Right hindlimb (tissue), 1 donor: Measurements from ENCODE around the gene MIGA1.
A peak's percentile ranks its signal among the peaks of the same experiment; 100 is the strongest.
"Not testable (repeated sequence)": the region's sequence is repeated elsewhere in the genome, so short reads cannot be mapped to it uniquely, and the experiment has no call there.

ENCODE experiments used
- DNase-seq: peaks from one replicate; pipeline ENCODE4 v3.0.0-alpha.2; 2018

Gene MIGA1

DNA sequence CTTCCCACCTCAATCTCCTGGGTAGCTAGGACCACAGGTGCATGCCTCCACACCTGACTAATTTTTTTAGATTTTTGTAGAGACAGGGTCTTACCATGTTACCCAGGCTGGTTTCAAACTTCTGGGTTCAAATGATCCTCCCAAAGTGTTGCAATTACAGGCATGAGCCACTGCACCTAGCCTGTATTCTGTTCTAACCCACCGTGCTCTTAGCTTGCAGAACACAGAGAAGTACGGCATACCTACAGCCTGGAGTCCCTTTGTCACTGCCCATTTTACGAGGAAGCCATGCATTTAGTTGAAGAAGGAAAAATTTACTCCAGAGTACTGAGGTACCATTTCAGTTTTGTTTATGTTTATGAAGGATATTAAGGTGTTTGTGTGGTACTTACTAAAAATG is 79.3 kb downstream of the MIGA1 start:
- no peak for DNase-seq

DNA sequence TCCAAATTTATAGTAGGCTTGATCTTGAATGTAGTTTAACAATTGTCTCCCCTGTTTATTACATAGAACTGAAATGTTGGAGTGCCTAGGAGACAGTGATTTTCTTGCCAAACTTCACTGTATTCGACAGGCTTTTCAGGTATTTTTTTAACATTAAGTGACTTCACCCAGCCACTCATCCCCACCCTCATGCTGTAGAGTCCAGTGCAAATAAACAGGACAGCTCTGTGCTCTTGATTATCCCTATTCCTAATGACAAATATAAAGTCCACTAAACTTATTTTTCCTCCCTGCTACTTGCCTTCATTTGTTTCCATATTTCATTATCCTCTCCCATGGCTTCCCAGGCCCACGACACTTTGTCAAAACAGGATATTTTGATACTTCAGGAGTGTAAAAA is 79.8 kb downstream of the MIGA1 start:
- DNase-seq: no peak

DNA sequence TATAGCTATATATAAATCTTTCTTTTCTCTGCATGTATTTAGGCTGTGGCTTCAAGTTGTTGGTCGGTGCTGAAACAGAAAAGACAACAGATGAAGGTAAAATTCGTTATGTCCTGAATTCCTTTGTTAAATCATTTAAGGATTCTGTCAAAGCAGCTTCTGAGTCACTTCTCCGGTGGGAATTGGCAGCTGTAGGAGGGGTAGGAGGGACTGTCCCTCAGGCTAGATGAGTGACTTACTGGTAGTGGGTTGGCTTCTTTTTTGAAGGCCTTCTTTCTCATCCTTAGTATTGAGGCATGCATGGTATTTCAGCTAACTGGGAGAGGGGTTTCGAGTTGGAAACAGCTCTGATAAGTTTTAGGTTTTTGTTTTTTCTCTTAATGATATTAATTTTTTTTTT is 86.8 kb downstream of the MIGA1 start:
- no peak for DNase-seq

DNA sequence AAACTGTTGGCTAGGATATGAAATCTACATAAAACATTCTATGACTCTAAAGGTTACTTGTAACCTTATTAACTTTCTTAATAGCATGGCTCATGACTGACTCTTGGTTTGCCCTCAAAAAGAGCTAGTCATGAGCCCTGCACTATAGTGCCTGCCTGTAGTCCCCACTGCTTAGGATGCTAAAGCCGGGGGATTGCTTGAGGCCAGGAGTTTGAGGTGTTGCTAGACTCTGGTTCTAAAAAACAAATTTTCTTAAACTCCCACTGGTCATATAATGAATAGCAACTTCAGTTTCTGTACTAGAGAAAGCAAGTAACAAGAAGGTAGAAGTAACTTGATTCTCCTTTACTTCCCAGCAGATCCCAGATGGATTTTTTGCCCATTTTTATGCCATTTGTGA is 93.2 kb downstream of the MIGA1 start:
- DNase-seq: no peak

DNA sequence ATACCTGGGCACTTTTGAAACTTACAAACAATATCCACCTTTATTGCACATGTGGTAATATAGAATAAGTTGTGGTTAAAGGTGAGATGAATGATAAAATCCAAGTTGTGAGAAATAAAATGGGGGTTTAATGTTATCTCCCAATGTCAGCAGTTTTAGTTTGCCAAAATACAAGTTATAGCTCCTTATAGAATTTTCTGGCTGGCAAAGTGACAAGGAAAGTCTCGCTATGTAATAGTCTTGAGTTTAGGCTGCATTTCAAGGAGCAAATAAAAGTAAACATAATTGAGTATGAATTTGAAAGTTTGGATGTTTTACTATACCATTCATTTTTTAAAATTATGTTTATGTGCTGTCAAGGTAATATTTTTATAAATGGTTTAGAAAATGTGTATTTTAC is 94.0 kb downstream of the MIGA1 start:
- DNase-seq: no peak

DNA sequence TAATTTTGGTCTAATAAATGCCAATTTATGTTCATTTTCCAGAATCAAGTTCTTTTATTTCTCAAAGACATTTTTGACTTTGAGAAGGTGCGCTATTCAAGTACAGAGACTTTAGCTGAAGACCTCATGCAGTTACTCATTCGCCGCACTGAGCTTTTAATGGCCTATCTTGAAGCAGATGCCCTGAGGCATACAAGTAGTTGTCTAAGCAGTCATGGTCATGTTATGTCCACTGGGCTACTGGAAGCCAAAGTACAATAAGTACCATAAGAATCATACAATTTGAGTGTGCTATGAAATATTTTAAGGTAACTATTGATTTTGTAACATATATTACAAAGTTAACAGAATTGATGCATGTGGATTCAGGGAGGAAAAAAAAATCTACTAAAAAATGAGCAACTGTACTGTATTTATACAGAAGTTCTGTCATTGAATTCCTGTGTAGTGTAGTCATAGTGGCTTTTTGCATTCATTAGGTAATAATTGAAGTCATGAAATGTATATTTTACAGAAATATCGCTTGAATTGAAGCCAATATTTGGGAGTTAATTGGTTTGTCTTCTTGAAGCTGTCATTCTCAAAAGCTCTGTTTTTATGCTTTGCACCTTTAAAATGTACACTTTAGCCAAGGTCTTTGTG is 95.5 kb downstream of the MIGA1 start:
- no peak for DNase-seq

DNA sequence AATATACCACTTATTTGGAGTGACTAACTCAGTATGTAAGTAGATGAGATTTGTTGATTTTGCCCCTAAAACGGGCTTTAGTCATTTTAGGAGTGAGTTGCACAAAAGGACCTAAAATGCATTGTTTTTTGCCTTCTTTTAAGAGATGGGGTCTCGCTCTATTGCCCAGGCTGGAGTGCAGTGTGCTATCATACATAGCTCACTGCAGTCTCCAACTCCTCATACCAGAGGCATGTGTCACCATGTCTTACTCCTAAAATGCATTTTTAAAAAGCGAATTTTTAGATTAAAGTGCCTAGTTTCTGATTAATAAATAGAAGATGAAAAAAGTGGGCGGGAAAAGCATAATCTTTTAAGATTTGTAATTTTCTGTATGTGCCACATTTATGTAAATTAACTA is 97.4 kb downstream of the MIGA1 start:
- no peak for DNase-seq

DNA sequence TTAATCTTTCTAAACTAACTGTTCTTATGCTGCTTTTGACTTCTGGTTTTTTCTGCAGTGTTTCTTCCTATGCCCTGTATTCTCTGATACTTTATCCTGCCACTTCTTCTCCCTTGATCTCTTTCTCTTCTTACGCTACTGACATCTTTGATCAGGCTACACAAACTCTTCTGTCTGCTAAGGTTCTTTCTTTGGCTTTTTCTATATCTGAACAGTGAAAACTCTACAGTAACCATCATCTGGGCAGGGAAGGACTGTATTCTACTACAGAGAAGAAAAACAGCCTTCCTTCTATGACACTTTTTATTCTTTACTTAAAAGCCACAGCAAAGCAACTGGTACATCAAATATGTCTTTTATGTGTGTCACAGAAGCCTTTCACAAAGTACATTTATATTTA is 101.6 kb downstream of the MIGA1 start:
- DNase-seq: no peak

DNA sequence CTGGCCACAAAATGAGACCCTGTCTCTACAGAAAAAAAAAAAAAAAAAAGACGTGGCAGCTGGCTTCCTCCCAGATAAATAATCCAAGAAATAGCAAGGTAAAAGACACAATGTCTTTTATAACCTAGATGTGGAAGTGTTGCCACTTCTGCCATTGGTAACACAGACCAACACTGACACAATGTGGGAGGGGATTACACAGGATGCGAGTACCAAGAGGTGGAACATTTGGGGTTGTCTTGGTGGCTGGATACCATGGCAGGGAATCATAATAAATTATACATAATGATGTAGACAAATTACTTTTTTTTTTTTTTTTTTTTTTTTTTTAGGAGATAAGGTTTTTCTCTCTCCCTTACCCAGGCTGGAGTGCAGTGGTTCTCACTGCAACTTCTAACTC is 103.0 kb downstream of the MIGA1 start:
- DNase-seq: no peak

DNA sequence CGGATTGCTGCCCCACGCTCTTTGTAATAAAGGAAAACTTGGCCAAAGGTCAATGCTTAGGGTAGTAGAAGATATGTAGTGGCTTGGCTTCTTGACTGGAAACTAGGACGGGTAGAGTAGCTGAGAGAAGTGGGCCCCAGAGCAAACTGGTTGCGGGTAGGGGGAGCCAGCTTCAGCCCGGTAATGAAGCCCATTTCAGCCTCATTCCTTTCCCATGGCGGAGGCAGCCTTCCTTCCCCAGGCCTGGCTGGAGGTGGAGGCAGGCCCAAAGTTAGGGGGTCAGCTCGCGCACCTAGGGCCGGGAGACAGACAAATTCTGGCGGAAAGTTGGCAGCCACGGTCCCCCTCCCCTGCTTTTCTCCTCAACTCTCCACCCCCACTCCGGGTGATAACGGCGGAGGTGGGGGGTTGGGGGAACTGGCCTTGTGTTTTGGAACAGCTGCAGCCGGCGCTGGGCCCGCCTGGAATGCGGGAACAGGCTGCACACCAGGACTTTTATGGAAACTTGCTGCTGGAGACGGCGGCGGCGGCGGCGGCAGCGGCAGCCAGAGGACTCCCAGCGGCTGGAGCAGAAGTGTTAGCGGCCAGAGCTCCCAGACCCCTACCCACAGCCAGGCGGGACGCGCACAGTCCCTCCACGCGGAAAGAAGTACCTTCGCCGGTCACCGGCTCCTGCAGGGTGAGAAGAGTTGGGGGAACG is 108.8 kb downstream of the MIGA1 start, which contains the start of gene NEXN:
Gene NEXN, plus strand, starts transcription at position 544 of the 700 bp plus-strand sequence. CDS start 27,483 bp downstream, outside the sequence.
- DNase-seq: peak; percentile 92

DNA sequence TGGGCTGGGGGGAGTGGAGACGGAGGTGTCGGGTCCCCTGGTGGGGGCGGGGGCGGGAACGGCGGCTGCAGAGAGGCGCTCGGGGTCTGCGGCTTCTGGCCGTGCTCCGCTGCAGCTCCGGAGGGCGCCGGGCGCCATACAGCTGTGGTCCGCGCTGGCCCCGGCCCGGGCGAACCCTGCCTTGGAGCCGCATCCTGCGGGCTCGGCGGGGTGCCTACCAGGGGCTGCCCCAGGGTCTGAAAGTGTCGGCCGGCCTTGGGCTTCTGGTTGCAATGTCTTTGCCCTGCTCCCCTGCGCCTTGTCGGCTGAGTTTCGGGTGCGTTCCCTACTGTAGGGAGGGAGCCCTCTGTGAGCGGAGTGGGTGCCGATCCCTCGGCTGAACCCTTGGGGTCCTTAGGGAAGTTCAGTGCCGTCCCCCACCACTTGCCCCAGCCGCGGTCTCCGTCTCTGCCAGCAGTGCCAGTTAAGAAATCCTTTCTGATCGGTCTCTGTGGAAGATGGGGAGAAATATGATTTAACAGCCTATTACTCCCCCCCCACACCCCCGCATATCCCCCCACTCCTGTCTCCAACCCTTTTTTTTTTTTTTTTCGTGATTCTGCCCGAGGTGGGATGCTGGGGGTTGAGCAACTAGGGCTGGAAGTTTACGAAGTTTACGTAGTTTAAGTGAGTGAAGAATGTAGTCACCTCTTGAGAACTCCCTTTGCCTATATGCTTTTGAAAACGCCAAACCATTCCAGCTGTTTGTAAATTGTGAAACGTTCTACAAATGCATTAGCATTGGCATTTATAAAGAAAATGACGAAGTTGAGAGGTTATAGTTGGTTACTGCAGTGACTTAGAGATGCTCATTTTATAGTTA is 109.6 kb downstream of the MIGA1 start:
- DNase-seq: no peak

DNA sequence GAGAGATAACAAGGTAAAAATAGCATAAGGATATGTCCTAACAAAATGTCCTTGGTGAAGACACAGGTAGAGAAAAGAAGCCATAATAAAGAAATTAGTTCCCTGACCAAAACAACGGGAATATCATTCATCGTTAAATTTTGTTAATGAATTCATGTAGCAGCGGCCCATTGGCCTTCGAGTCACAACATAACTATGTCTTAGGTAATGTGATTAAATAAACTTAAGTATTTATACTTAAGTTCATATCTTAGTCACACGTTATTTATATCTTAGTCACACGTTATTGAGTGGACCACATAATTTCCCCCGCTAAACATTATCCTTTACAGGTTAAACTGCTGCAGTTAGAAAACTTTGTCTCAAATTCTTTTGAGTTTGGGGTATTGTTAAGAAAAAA is 110.2 kb downstream of the MIGA1 start:
- DNase-seq: no peak

DNA sequence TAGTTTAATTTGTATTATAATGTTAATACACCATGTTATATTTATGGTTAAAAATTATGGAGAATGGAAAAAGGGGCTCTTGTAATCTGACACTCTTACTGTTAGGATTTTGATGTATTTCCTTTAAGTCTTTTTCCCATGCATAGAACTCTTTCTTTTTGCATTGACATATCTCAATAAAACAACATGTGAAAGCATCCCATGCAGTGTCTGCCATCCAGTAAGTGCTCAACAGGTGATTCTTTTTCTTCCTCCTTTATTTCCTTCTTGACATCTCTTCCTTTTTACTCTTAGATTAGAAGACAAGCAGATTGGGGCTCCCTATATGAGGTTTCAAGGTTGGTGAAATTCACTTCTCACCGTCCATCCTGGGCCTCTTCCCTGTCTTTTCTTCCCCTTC is 111.8 kb downstream of the MIGA1 start:
- DNase-seq: no peak

DNA sequence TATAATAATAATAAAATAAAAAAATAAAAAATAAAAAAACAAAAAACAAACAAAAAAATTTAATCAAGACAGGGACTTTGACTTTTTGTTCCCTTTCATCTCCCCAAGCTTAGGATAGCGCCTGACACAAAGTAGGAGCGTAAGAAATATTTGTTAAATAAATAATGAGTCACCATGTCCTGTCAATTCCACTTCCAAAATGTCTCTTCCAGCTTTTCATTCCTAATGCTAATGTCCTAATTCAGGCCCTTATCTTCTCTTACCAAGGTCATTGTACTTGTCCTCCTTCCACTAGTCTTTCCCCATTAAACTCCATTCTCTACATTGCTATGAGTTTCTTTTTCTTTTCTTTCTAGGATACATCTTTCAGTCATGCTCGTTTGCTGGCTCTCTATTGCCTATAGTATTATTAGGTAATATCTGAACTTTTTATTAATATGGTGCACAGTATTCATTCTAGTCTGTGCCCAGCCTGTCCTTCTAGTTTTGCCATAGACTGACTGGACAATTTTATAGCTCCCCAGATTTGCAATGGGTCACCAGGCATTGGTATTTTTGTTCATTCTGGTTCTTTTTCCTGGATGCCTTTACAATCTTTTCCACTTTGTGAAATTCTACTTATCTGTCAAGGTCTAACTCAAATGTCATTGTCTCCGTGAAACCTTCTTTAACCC is 120.3 kb downstream of the MIGA1 start:
- DNase-seq: no peak

DNA sequence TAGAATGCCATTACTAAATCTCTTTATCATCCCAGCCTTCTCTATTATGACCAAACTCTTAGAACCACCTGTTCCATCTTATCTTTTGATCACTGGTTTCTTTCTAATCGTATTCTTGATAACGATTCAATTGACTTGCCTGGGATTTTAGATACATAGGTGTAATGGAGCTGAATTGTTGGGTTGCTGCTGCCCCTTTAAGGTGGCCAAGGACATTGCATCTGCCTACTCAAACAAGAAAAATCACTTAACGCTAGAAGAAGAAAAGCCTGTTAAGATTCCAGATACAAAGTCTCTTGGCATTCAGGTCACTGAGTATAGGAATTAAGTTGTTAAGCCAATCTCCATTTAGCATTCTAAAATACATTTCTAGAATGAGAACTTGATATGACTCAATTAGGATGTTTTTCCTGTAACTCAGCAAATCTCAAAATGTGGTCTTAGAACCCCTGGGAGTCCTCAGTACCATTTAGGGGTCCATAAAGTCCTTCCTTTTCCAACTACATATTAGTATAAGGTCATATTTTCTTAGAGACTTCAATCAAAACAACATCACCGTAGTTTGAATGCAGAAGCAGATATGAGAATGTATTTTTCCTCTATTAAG is 121.3 kb downstream of the MIGA1 start:
- DNase-seq: peak; percentile 49

DNA sequence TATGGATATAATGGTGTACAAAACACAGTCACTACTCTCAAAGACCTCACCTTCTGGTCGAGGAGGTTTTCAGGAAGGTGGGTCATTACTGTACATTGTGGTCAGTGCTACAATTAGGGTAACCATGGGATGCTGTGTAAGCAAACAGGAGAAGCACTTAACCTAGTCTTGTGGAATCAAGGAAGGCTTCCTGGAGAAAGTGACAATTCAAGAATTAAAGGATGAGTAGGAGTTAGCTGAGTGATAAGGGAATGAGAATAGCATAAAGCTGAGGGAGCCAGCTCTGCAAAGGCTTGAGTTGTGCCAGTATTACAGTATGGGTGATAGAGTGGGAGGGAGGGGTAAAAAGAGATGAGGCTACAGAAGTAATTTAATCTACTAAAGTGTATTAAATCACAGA is 126.2 kb downstream of the MIGA1 start:
- no peak for DNase-seq

DNA sequence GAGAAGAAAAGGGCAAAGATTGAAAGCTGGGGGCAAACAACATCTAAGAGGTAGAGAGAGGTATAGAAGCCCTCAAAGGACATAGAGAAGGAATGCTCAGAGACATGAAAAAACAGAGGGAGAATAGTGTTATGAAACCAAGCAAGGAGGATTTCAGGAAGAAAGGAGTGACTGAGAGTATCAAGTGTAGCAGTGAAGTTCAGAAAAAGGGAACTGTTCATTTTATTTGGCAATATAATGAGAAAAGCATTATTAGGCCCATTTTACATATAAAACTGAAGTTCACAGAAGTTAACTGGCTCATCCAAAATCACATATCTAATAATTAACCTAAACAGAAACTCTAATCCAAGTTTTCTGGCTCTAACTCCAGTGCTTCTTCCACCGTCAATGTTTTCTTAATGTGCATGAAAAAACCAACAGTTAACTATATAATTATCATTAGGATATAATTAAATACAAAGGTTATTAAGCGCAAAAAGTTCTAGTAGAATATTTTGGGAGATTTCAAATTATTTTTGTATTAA is 126.6 kb downstream of the MIGA1 start:
- no peak for DNase-seq

DNA sequence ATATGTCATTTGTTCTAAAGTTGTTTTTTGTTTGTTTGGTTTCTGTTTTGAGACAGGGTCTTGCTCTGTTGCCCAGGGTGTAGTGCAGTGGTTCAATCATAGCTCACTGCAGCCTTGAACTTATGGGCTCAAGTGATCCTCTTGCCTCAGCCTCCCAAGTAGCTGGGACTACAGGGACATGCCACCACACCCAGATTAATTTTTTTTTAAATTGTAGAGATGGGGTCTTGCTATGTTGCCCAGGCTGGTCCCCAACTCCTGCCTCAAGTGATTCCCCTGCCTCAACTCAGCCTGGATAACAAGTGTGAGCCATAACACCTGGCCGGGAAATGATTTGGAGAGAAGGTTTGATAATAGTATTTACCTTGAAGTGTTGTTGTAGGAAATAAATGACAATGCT is 127.2 kb downstream of the MIGA1 start:
- DNase-seq: no peak

DNA sequence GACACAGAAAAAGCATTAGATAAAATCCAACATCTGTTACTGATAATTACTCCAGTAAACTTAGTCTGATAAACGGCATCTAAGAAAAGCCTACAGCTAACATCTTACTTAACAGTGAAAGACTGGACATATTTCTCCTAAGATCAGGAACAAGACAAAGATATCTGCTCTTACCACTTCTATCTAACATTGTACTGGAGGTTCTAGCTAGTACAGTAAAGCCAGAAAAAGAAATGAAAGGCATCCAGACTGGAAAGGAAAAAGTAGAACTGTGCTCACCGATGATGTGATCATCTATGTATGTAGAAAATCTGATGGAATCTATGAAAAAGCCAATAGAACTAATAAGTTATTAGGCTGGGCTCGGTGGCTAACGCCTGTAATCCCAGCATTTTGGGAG is 130.7 kb downstream of the MIGA1 start:
- DNase-seq: no peak

DNA sequence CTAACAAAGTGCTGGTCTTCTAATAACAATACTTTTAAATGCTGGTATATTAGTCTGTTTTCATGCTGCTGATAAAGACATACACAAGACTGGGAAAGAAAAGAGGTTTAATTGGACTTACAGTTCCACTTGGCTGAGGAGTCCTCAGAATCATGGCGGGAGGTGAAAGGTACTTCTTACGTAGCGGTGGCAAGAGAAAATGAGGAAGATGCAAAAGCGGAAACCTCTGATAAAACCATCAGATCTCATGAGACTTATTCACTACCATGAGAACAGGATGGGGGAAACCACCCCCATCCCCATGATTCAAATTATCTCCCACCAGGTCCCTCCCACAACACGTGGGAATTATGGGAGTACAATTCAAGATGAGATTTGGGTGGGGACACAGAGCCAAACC is 139.5 kb downstream of the MIGA1 start:
- not testable (repeated sequence) for DNase-seq

DNA sequence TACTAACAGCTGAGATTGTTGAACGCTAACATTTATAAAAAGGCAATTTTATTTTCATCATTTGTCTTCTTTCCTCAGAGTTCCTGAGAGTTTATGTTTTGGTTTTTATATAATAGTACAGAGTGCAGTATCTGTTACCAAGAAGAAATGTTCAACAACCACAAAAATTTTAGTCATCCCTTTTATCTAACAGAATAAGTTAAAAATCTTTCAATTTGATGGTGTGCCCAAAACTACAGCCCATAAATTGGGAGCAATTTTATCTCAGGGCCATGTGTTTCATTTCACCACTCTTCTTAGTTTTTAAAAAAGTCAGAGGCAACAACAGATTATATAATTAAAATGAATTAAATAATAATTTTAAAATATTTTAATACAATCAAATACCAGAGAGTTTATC is 146.1 kb downstream of the MIGA1 start:
- no peak for DNase-seq

DNA sequence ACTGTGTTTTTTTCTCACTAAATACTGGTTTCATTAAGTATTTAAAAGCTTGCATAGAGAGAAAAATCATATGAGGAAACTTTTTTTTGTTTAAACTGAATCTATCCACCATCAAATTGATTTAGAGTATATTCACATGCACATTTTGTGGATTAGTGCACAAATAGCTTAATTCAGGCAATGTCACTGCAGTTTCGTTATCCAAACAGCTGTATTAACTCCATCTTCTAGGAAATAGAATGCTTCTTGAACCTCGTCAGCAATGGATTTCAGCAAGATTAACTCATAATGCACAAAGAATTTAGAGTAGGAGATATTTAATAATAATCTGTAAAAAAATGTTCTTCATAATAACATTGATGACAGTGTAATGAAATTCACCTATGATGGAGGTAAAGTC is 146.5 kb downstream of the MIGA1 start:
- no peak for DNase-seq
